HepG2 (cell line): ENCODE data around the gene ZNF554. TPM values are rescaled to one million over a fixed set of nuclear protein-coding genes. Genes with fewer than 3 reads are reported as not detected.
A peak's percentile ranks its signal among the peaks of the same experiment; 100 is the strongest.

Source experiments
- CREB1 ChIP-seq, 2 experiments: fragments of 450-650 bp in 1 of 2; IDR thresholded peaks; 2 replicates each; pipeline ENCODE4 v1.6.1; 2016 to 2017; ENCODE audit warnings: control low read depth in 1 of 2, mild to moderate bottlenecking in 1 of 2, missing compliant biosample characterization in 1 of 2, missing genetic modification characterization in 1 of 2
- ETV6 ChIP-seq: sonication (generic); formaldehyde crosslinking; conservative IDR thresholded peaks from 2 replicates; pipeline ENCODE4 v1.4.0; 2020; ENCODE audit warnings: missing genetic modification reagents
- FLYWCH1 ChIP-seq: sonication (generic); formaldehyde crosslinking; IDR thresholded peaks from 2 replicates; pipeline ENCODE4 v1.8.1; 2023; ENCODE audit warnings: mild to moderate bottlenecking, missing genetic modification reagents
- NFIB ChIP-seq: sonication (generic); formaldehyde crosslinking; IDR thresholded peaks from 2 replicates; pipeline ENCODE4 v1.9.0; 2021; ENCODE audit warnings: missing genetic modification reagents, mild to moderate bottlenecking, borderline replicate concordance
- PHF5A ChIP-seq: IDR thresholded peaks from one replicate; pipeline ENCODE4 v1.6.1; 2018; ENCODE audit warnings: low read depth, missing genetic modification reagents; ENCODE audit not compliant: unreplicated experiment
- RBAK ChIP-seq: sonication (generic); formaldehyde crosslinking; IDR thresholded peaks from 2 replicates; pipeline ENCODE4 v1.5.1; 2020; ENCODE audit warnings: mild to moderate bottlenecking, missing genetic modification reagents
- RBM39 ChIP-seq: fragments of 200-400 bp; formaldehyde crosslinking; IDR thresholded peaks from one replicate; pipeline ENCODE4 v1.6.1; 2018; ENCODE audit warnings: antibody characterized with exemption, mild to moderate bottlenecking, low read depth, low read length; ENCODE audit not compliant: poor library complexity, severe bottlenecking
- SP4 ChIP-seq: sonication (generic); formaldehyde crosslinking; IDR thresholded peaks from 2 replicates; pipeline ENCODE4 v1.8.1; 2023; ENCODE audit warnings: mild to moderate bottlenecking, missing genetic modification reagents
- SUZ12 ChIP-seq: fragments of 150-350 bp; IDR thresholded peaks from 2 replicates; pipeline ENCODE4 v1.6.1; 2014; ENCODE audit warnings: low read depth, low read length
- ZC3H4 ChIP-seq: sonication (generic); formaldehyde crosslinking; IDR thresholded peaks from 2 replicates; pipeline ENCODE4 v1.4.0; 2020; ENCODE audit warnings: missing genetic modification reagents, borderline replicate concordance
- ZFP62 ChIP-seq: sonication (generic); formaldehyde crosslinking; IDR thresholded peaks from 2 replicates; pipeline ENCODE4 v1.4.0; 2020; ENCODE audit warnings: missing genetic modification reagents
- ZNF263 ChIP-seq: sonication (generic); formaldehyde crosslinking; IDR thresholded peaks from 2 replicates; pipeline ENCODE4 v1.4.0; 2020; ENCODE audit warnings: missing genetic modification reagents
- ZNF496 ChIP-seq: sonication (generic); formaldehyde crosslinking; IDR thresholded peaks from 2 replicates; pipeline ENCODE4 v1.8.1; 2023; ENCODE audit warnings: mild to moderate bottlenecking, moderate library complexity, missing genetic modification reagents; ENCODE audit not compliant: insufficient replicate concordance
- ZNF577 ChIP-seq: sonication (generic); formaldehyde crosslinking; IDR thresholded peaks from 2 replicates; pipeline ENCODE4 v1.4.0; 2020; ENCODE audit warnings: mild to moderate bottlenecking, low read depth, missing genetic modification reagents, borderline replicate concordance
- ZNF598 ChIP-seq: sonication (generic); formaldehyde crosslinking; IDR thresholded peaks from 2 replicates; pipeline ENCODE4 v1.5.1; 2020; ENCODE audit warnings: mild to moderate bottlenecking, missing genetic modification reagents, borderline replicate concordance
- ZNF605 ChIP-seq: sonication (generic); formaldehyde crosslinking; IDR thresholded peaks from 2 replicates; pipeline ENCODE4 v1.8.0; 2022; ENCODE audit warnings: mild to moderate bottlenecking, missing genetic modification reagents
- ZNF607 ChIP-seq: sonication (generic); formaldehyde crosslinking; IDR thresholded peaks from 2 replicates; pipeline ENCODE4 v1.5.1; 2020; ENCODE audit warnings: missing genetic modification reagents, mild to moderate bottlenecking, borderline replicate concordance
- polyA plus RNA-seq, 8 experiments: library from polyadenylated mRNA; depleted of rRNA in 3 of 8; stranded (reverse) in 7 of 8; unstranded in 1 of 8; fragments of >200 nt; fragmentation: Illumina TruSeq in 4 of 8; extraction: Trizol in 4 of 8; gene quantifications; 2 replicates each; pipeline versions ENCODE4 v1.2.1 to v1.2.3, GENCODE V29; 2011 to 2016; ENCODE audit warnings: low read depth in 4 of 8, missing spikeins in 1 of 8, mixed read lengths in 1 of 8; ENCODE audit not compliant: insufficient read depth in 1 of 8
- total RNA-seq, 5 experiments: library from RNA; depleted of rRNA; stranded (reverse); fragments of >200 nt; fragmentation: Illumina TruSeq; extraction: Trizol; gene quantifications; 2 replicates each; pipeline ENCODE4 v1.2.3, GENCODE V29; 2016; ENCODE audit warnings: low read depth in 1 of 5
- TF ChIP-seq, protein P1 (sequence below): IDR thresholded peaks from 2 replicates; pipeline ENCODE4 v1.6.1; 2016
- TF ChIP-seq, protein P2 (sequence below): conservative IDR thresholded peaks from 2 replicates; pipeline ENCODE4 v1.6.1; 2018; ENCODE audit warnings: missing genetic modification reagents
- TF ChIP-seq, protein P3 (sequence below): sonication (generic); formaldehyde crosslinking; IDR thresholded peaks from 2 replicates; pipeline ENCODE4 v1.4.0; 2020; ENCODE audit warnings: missing genetic modification reagents
- TF ChIP-seq, protein P4 (sequence below): sonication (generic); formaldehyde crosslinking; IDR thresholded peaks from 2 replicates; pipeline ENCODE4 v1.5.0; 2020; ENCODE audit warnings: missing genetic modification reagents, mild to moderate bottlenecking, borderline replicate concordance

Gene ZNF554
- total and polyA plus RNA-seq, 2 of the 13 experiments (the other 11 are each of a cell fraction or from before 2014, with no cell fraction given), result 2.2 to 2.7 TPM

DNA sequence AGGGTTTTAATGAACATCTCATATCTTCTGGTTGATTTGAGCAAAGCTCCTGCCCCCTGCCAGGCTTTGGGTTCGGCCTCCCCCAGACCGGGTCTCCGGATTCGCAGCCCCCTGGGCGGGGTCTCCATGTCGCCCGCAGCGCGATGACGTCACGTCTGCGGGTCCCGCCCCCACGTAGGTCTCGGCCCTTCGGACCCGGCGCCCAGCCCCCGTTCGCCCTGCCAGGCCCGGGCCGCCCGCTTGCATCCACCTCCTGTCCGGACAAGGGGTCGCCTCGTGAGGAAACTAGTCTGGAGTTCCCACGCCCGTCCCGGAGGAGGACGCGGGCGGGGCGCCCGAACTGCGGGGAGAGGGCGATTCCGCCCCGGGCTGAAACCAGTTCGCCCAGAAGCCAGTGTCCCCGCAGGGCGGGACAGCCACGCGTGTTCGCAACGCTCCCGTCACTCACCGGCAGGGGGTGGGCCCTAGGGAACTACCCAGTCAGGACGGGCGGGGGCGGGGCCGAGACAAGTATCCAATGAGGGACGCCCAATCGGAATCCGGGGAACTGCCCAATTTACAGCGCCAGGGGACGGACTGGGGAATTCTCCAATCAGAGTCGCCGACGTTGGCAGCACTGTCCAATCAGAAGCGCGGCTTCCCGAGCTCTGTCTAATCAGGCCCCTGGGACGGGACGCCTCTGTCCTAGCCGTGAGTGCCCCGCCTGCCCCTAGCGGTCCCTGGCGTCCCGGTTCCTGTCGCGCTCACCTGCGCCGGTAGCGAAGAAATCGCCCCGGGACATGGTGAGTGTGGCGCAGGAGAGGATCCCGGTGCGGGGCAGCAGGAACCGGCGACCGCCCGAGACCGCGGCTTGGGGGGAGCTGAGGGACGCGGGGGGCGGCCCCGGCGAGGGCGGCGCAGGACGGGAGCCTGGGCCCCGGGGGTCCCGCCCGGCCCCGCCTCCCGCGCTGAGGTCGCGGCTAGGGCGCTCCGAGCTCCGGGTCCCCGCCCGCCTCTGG, 21.4 kb downstream of the ZNF554 start, which contains the start of gene ZNF555 (continued):
- TF ChIP-seq, protein P1, sequence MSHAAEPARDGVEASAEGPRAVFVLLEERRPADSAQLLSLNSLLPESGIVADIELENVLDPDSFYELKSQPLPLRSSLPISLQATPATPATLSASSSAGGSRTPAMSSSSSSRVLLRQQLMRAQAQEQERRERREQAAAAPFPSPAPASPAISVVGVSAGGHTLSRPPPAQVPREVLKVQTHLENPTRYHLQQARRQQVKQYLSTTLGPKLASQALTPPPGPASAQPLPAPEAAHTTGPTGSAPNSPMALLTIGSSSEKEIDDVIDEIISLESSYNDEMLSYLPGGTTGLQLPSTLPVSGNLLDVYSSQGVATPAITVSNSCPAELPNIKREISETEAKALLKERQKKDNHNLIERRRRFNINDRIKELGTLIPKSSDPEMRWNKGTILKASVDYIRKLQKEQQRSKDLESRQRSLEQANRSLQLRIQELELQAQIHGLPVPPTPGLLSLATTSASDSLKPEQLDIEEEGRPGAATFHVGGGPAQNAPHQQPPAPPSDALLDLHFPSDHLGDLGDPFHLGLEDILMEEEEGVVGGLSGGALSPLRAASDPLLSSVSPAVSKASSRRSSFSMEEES (CRISPR knock-in tag), result peak; percentile 28; the same call in 1 of the 2 replicates
- TF ChIP-seq, protein P2, sequence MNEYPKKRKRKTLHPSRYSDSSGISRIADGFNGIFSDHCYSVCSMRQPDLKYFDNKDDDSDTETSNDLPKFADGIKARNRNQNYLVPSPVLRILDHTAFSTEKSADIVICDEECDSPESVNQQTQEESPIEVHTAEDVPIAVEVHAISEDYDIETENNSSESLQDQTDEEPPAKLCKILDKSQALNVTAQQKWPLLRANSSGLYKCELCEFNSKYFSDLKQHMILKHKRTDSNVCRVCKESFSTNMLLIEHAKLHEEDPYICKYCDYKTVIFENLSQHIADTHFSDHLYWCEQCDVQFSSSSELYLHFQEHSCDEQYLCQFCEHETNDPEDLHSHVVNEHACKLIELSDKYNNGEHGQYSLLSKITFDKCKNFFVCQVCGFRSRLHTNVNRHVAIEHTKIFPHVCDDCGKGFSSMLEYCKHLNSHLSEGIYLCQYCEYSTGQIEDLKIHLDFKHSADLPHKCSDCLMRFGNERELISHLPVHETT (CRISPR knock-in tag), result no peak; the same call in 1 of the 2 replicates
- TF ChIP-seq RBAK (CRISPR knock-in tag), result 0 out of 2 replicates have a peak, but pooled peaks have one; percentile 28
- peak; percentile 84 for TF ChIP-seq ZNF605 (CRISPR knock-in tag)
- TF ChIP-seq ETV6 (CRISPR knock-in tag), result 0 out of 2 replicates have a peak, but pooled peaks have one; percentile 58
- peak; percentile 74; the same call in 1 of the 2 replicates for TF ChIP-seq ZNF607 (CRISPR knock-in tag)
- no peak for TF ChIP-seq FLYWCH1 (CRISPR knock-in tag)
- TF ChIP-seq ZFP62 (CRISPR knock-in tag), result no peak
- peak; percentile 34 for TF ChIP-seq PHF5A (CRISPR knock-in tag)
- peak; percentile 79 for TF ChIP-seq SP4 (CRISPR knock-in tag)
- no peak for TF ChIP-seq ZC3H4 (CRISPR knock-in tag)
- TF ChIP-seq, protein P3, sequence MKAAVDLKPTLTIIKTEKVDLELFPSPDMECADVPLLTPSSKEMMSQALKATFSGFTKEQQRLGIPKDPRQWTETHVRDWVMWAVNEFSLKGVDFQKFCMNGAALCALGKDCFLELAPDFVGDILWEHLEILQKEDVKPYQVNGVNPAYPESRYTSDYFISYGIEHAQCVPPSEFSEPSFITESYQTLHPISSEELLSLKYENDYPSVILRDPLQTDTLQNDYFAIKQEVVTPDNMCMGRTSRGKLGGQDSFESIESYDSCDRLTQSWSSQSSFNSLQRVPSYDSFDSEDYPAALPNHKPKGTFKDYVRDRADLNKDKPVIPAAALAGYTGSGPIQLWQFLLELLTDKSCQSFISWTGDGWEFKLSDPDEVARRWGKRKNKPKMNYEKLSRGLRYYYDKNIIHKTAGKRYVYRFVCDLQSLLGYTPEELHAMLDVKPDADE (CRISPR knock-in tag), result 0 out of 2 replicates have a peak, but pooled peaks have one; percentile 77
- TF ChIP-seq SUZ12, result no peak
- TF ChIP-seq ZNF496 (CRISPR knock-in tag), result no peak
- TF ChIP-seq ZNF263, result 0 out of 2 replicates have a peak, but pooled peaks have one; percentile 23
- peak; percentile 65 for TF ChIP-seq RBM39
- peak; percentile 84; the same call in 1 of the 2 replicates for TF ChIP-seq ZNF598
- peak; percentile 99 for TF ChIP-seq CREB1 (IDR thresholded peaks at IDR 0.05)
- peak; percentile 88 for TF ChIP-seq CREB1 (CRISPR knock-in tag; IDR thresholded peaks at IDR 0.05)
- no peak for TF ChIP-seq NFIB (CRISPR knock-in tag)
- TF ChIP-seq ZNF577 (CRISPR knock-in tag), result no peak
- TF ChIP-seq, protein P4, sequence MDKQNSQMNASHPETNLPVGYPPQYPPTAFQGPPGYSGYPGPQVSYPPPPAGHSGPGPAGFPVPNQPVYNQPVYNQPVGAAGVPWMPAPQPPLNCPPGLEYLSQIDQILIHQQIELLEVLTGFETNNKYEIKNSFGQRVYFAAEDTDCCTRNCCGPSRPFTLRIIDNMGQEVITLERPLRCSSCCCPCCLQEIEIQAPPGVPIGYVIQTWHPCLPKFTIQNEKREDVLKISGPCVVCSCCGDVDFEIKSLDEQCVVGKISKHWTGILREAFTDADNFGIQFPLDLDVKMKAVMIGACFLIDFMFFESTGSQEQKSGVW (CRISPR knock-in tag), result no peak
